Kidney epithelial cell (primary cell): ENCODE measurements around the gene EPHB2. TPM values are rescaled to one million over a fixed set of nuclear protein-coding genes. Genes with fewer than 3 reads are reported as not detected.

Experiments used
- DNase-seq: peaks from one replicate; pipeline ENCODE4 v3.0.0-alpha.2; 2010; ENCODE audit warnings: low read depth
- H3K27me3 ChIP-seq: 2 replicates; pipeline ENCODE4 v1.6.0; 2011; ENCODE audit warnings: low read length; ENCODE audit not compliant: control insufficient read depth, insufficient read depth
- H3K36me3 ChIP-seq: 2 replicates; pipeline ENCODE4 v1.5.1; 2011; ENCODE audit warnings: low read length; ENCODE audit not compliant: control insufficient read depth, insufficient read depth
- H3K4me3 ChIP-seq: 2 replicates; pipeline ENCODE4 v1.5.1; 2011; ENCODE audit warnings: low read depth, mild to moderate bottlenecking, control low read depth, low read length
- total RNA-seq: library from RNA; depleted of rRNA; stranded (reverse); fragments of >200 nt; gene quantifications from 2 replicates; pipeline ENCODE4 v1.2.3, GENCODE V29; 2015
- TF ChIP-seq, protein P1 (sequence below): IDR thresholded peaks from 2 replicates; pipeline ENCODE4 v1.5.1; 2011; ENCODE audit warnings: mild to moderate bottlenecking, moderate library complexity, low read length, control low read depth, inconsistent platforms; ENCODE audit not compliant: insufficient read depth, poor library complexity, severe bottlenecking

EPHB2 gene
- total RNA-seq, 1 donor from 2014 or later = 111 TPM

DNA sequence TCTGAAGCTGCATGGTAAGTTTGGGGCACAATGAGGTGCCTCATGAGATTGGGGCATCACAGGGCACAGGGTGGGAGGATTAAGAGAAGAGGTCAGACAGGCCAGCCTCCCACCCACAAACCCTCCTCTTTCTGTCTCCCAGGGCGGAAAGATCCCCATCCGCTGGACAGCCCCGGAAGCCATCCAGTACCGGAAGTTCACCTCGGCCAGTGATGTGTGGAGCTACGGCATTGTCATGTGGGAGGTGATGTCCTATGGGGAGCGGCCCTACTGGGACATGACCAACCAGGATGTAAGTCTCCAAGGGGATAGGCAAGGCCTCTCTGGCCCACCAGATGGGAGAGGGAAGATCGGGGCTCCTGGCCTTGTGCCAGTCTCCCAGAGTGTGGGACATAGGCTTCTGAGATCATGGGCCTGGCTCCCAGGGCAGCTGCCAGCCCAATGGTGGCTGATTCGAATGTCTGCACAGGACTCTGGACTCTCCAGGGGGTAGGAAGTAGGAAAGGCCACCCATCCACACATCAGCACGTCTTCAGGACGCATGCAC is 198.3 kb downstream of the EPHB2 start:
- TF ChIP-seq, protein P1, sequence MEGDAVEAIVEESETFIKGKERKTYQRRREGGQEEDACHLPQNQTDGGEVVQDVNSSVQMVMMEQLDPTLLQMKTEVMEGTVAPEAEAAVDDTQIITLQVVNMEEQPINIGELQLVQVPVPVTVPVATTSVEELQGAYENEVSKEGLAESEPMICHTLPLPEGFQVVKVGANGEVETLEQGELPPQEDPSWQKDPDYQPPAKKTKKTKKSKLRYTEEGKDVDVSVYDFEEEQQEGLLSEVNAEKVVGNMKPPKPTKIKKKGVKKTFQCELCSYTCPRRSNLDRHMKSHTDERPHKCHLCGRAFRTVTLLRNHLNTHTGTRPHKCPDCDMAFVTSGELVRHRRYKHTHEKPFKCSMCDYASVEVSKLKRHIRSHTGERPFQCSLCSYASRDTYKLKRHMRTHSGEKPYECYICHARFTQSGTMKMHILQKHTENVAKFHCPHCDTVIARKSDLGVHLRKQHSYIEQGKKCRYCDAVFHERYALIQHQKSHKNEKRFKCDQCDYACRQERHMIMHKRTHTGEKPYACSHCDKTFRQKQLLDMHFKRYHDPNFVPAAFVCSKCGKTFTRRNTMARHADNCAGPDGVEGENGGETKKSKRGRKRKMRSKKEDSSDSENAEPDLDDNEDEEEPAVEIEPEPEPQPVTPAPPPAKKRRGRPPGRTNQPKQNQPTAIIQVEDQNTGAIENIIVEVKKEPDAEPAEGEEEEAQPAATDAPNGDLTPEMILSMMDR = no peak
- no peak for DNase-seq
- Histone ChIP-seq H3K36me3 (peaks cover 2% of the 10 kb centered on the region), H3K27me3 (no peaks in the 10 kb centered on the region), H3K4me3 (no peak overlapping the region)

DNA sequence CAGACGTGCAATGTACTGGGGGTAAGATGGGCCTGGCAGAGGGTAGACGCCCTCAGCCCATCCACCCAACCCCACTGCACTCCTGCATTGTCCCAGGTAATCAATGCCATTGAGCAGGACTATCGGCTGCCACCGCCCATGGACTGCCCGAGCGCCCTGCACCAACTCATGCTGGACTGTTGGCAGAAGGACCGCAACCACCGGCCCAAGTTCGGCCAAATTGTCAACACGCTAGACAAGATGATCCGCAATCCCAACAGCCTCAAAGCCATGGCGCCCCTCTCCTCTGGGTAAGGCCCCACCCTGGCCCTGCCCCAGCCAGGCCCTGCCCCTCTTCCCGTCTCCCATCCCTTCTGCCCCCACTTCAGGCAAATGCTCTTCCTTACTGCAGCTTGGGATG is 199.6 kb downstream of the EPHB2 start:
- Histone ChIP-seq H3K4me3 (no peak overlapping the region), H3K36me3 (peaks cover 2% of the 10 kb centered on the region), H3K27me3 (no peaks in the 10 kb centered on the region)
- DNase-seq = no peak
- TF ChIP-seq, protein P1 = no peak

DNA sequence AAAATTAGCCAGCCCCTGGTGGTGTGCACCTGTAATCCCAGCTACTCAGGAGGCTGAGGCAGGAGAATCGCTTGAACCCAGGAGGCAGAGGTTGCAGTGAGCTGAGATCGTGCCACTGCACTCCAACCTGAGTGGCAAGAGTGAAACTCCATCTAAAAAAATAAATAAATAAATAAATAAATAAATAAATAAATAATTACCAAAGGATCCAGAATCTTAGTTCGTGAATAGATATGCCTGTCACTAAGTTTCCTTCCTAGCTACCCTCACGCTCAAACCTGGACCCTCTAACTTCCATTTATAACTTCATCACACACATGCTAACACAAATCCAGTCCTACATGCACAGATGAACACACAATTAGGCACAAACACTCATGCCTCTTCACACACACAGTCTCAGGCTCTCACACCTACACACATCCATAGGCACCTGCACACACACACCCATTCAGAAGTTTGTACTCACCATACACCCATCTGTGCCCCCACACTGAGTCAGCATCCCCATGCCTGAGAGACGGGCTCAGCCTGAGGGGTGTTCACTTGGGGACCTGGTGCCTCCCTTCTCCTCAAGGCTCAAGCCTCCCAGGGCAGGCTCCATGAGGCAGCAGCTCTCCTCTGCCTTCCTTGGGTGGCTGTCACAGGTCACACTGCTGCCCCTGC is 200.5 kb downstream of the EPHB2 start:
- DNase-seq = no peak
- Histone ChIP-seq H3K36me3 (peaks cover 2% of the 10 kb centered on the region), H3K27me3 (no peaks in the 10 kb centered on the region), H3K4me3 (no peak overlapping the region)
- TF ChIP-seq, protein P1 = no peak

DNA sequence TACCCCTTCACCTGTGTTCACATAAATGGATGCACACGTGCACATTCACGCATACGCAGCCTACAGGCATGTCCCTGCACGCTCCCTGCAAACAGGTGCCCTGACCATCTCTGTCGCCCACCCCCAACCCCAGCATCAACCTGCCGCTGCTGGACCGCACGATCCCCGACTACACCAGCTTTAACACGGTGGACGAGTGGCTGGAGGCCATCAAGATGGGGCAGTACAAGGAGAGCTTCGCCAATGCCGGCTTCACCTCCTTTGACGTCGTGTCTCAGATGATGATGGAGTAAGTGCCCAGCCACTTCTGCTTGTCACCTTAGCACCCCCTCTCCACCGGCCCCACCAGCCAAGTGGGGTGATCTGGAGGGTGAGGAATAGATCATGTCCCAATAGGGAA is 201.7 kb downstream of the EPHB2 start:
- TF ChIP-seq, protein P1 = no peak
- no peak for DNase-seq
- no peaks in the 10 kb centered on the region for H3K36me3 ChIP-seq
- H3K27me3 ChIP-seq = no peaks in the 10 kb centered on the region
- H3K4me3 ChIP-seq = no peak overlapping the region

DNA sequence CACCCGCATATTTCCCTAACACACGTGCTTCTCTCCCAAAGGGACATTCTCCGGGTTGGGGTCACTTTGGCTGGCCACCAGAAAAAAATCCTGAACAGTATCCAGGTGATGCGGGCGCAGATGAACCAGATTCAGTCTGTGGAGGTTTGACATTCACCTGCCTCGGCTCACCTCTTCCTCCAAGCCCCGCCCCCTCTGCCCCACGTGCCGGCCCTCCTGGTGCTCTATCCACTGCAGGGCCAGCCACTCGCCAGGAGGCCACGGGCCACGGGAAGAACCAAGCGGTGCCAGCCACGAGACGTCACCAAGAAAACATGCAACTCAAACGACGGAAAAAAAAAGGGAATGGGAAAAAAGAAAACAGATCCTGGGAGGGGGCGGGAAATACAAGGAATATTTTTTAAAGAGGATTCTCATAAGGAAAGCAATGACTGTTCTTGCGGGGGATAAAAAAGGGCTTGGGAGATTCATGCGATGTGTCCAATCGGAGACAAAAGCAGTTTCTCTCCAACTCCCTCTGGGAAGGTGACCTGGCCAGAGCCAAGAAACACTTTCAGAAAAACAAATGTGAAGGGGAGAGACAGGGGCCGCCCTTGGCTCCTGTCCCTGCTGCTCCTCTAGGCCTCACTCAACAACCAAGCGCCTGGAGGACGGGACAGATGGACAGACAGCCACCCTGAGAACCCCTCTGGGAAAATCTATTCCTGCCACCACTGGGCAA is 202.9 kb downstream of the EPHB2 start:
- no peak for DNase-seq
- TF ChIP-seq, protein P1 = no peak
- Histone ChIP-seq H3K36me3 (no peaks in the 10 kb centered on the region), H3K4me3 (no peak overlapping the region), H3K27me3 (no peaks in the 10 kb centered on the region)
